Measurements from ENCODE around the gene JARID2.
A peak's percentile ranks its signal among the peaks of the same experiment; 100 is the strongest.

Gene JARID2

DNA sequence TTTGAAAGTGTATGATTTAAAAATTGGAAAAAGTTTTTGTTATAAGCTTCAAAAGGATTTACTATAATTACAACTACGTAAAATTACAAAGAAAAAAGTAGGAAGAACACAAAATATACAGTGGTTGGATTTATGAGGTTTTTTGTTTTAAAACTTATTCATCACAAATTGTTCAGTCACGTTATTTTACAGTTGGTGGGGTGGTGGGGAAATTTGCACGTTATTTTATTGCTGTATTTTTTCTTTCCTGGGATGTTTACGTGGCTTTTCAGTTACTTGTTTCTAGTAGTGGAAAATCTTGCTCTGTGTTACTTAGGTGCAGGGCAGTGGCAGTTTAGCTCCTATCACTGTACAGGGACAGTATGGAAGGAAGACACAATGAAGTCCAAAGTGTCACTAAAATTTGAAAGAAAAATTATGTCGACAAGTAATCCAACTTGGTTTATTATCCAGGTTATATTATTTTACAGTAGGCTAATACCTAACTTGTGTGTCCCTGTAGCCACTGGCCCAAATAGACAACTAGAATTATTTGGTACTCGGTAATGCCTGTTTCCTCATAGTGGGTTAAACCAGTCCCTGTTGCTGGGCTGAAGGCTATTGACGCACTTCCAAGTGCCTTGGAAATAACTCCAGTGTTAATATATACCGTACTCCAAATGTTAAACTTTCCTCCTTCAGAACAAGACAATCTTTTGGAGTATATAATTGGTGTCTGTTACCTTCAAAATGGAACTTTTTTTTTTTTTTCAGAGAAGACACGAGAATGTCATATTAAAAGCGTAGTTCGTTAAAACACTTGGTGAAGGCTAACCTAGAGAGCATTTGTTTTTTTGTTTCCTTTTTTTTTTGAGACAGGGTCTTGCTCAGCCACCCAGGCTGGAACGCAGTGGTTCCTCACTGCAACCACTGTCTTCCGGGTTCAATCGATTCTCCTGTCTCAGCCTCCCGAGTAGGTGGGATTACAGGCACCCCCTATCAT is 4.6 kb downstream of the JARID2 start:
- no peak for DNase-seq (ENCODE audit: low spot score)
- TF ChIP-seq, protein P1, sequence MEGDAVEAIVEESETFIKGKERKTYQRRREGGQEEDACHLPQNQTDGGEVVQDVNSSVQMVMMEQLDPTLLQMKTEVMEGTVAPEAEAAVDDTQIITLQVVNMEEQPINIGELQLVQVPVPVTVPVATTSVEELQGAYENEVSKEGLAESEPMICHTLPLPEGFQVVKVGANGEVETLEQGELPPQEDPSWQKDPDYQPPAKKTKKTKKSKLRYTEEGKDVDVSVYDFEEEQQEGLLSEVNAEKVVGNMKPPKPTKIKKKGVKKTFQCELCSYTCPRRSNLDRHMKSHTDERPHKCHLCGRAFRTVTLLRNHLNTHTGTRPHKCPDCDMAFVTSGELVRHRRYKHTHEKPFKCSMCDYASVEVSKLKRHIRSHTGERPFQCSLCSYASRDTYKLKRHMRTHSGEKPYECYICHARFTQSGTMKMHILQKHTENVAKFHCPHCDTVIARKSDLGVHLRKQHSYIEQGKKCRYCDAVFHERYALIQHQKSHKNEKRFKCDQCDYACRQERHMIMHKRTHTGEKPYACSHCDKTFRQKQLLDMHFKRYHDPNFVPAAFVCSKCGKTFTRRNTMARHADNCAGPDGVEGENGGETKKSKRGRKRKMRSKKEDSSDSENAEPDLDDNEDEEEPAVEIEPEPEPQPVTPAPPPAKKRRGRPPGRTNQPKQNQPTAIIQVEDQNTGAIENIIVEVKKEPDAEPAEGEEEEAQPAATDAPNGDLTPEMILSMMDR (IDR thresholded peaks at IDR 0.05; ENCODE audit: extremely low read depth, insufficient read depth, missing control alignments) = no peak
- in situ Hi-C loops (cut with MboI; ENCODE audit: low pct_unique_long_range_greater_than_20kb, low sequenced_read_pairs, unreplicated experiment) = no loop called here

DNA sequence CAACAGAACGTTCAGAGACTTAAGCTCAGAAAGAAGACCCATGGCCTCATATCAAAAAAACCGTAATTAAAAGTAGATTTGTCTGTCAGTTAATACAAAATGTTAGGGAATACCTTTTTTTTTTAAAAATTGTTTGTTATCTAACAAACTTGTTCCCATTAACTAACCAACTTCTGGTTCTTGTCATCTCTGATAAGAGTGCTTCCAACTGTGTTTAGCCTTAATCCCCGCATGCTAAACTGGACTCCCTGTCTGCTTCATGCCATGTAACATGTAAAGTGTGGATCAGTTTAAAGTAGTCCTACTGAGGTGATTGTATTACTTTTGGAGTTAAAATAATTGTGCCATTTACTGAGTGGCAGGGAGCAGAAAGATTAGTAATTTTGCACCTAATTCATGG is 6.3 kb downstream of the JARID2 start:
- in situ Hi-C loops (cut with MboI; ENCODE audit: low pct_unique_long_range_greater_than_20kb, low sequenced_read_pairs, unreplicated experiment) = no loop called here
- DNase-seq (ENCODE audit: low spot score) = no peak
- TF ChIP-seq, protein P1 (IDR thresholded peaks at IDR 0.05; ENCODE audit: extremely low read depth, insufficient read depth, missing control alignments) = no peak

DNA sequence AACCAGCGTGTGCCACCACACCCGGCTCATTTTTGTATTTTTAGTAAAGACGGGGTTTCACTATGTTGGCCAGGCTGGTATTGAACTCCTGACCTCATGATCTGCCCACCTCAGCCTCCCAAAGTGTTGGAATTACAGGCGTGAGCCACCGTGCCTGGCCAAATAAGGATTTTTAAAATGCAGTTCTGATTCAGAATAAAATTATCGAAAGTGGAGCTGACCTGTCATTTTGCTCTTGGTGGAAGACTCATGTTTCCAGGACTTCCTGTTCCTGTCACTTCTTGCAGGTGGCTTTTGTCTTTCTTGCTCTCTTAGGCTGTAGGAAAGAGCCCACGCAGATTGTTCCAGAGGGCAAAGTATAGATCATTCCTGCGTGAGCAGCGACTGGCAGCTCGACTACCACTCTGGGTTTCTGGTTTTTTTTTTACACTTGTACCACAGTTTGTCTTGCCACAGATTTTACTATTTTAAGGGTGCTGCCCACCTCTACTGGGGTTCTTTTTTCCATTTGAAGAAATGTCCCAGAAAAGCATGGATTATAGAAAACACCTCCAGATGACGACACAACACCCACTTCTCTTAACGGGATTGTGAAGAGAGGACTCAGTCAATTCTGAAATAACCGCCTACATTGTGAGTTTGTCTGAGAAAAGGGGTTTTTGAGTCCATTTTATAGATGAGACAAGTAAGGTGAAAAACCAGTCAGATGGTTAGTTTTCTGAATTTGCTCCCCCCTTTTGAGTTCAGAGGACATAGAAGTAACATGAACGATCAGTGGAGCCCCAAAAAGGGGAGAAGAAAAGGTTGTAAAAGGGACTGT is 7.5 kb downstream of the JARID2 start:
- in situ Hi-C loops (cut with MboI; ENCODE audit: low pct_unique_long_range_greater_than_20kb, low sequenced_read_pairs, unreplicated experiment) = no loop called here
- TF ChIP-seq, protein P1 (IDR thresholded peaks at IDR 0.05; ENCODE audit: extremely low read depth, insufficient read depth, missing control alignments) = no peak
- DNase-seq (ENCODE audit: low spot score) = peak; percentile 45

DNA sequence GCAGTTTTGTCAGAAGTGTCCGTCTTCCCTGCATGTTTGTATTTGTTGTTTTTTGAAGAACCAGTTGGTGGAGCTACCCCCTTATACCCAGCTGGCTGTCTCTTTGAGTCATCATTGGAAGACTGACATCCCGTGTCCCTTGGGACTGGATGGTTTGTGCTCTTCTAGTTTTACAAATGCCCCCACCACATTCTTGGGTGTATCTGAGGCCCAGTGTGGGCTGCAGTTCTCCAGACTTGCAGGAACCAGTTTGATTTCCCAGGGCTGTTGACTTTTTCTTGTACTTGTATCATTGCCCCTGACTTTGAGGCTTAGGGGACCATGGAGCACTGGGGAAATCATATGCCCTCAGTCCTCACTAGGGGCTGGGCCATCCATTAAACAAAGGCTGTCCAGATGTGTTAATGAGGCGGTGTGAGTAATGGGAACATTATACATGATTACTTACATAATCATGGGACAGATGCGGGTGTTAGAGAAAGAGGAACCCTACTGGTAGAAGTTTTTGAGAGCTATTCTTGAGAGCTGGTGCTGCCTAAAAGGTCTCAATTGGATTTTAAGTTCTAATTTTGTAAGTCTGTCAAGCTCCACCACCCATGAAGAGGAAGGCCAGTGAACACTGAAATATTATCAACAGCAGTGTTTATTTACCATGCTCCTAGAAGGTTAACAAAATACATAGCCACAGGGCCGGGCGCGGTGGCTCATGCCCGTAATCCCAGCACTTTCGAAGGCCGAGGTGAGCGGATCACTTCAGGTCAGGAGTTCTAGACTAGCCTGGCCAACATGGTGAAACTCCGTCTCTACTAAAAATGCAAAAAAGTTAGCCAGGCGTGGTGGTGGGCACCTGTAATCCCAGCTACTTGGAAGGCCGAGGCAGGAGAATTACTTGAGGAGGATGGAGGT is 8.5 kb downstream of the JARID2 start:
- TF ChIP-seq, protein P1 (IDR thresholded peaks at IDR 0.05; ENCODE audit: extremely low read depth, insufficient read depth, missing control alignments) = peak; percentile 52
- peak; percentile 36 for DNase-seq (ENCODE audit: low spot score)
- in situ Hi-C loops (cut with MboI; ENCODE audit: low pct_unique_long_range_greater_than_20kb, low sequenced_read_pairs, unreplicated experiment) = no loop called here

DNA sequence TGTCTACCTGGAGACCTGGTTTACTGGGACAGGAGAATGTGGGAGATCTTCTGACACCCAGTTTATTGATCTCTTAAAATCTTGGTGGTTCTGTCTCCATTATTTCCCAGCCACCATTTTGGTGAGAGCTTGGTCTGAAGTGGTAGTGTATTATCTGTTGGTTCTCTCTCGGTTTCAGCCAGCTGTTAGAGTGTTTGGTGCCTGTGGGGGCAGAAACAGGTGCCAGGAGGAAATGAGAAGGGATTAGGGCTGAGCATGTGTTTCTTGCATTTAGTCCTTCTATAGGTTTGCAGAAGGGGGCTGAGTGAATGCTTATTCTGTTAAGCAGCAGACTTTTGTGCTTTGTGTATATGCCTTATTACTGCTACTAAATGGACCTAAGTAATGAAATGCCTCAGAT is 9.6 kb downstream of the JARID2 start:
- TF ChIP-seq, protein P1 (IDR thresholded peaks at IDR 0.05; ENCODE audit: extremely low read depth, insufficient read depth, missing control alignments) = no peak
- in situ Hi-C loops (cut with MboI; ENCODE audit: low pct_unique_long_range_greater_than_20kb, low sequenced_read_pairs, unreplicated experiment) = no loop called here

More for the DNA sequence above, 9.6 kb downstream of the JARID2 start:
- DNase-seq (ENCODE audit: low spot score) = peak; percentile 41
